Activated naive CD8-positive, alpha-beta T cell (primary cell): ENCODE data around the gene DCDC2B.
A peak's percentile ranks its signal among the peaks of the same experiment; 100 is the strongest.
"Not testable (repeated sequence)": the region's sequence is repeated elsewhere in the genome, so short reads cannot be mapped to it uniquely, and the experiment has no call there.

ENCODE experiments used
- H3K27ac Mint-ChIP-seq: one replicate; pipeline ENCODE4 v1.8.0; 2021; ENCODE audit warnings: mixed read lengths
- H3K27me3 Mint-ChIP-seq: one replicate; pipeline ENCODE4 v1.8.0; 2021; ENCODE audit warnings: mixed read lengths
- H3K36me3 Mint-ChIP-seq: one replicate; pipeline ENCODE4 v1.8.0; 2021; ENCODE audit warnings: mixed read lengths
- H3K4me1 Mint-ChIP-seq: one replicate; pipeline ENCODE4 v1.8.0; 2021; ENCODE audit warnings: low read depth, mixed read lengths
- H3K4me3 Mint-ChIP-seq: one replicate; pipeline ENCODE4 v1.8.0; 2021; ENCODE audit warnings: mild to moderate bottlenecking, mixed read lengths
- H3K9me3 Mint-ChIP-seq: one replicate; pipeline ENCODE4 v1.8.0; 2021; ENCODE audit warnings: low read depth, mixed read lengths

Gene DCDC2B

GRCh38 chr1:32250893-32251716 is 42.2 kb downstream of the DCDC2B start, which contains the start of gene LCK:
Gene LCK (plus strand): TSS chr1:32251265. CDS start chr1:32274330, 23,065 bp downstream.
- Mint-ChIP-seq H3K4me1 (peaks cover 72% of the 10 kb centered on the region), H3K9me3 (no peaks in the 10 kb centered on the region), H3K27ac (peak within 1 kb of the TSS; percentile 99), H3K36me3 (peaks cover 2% of the 10 kb centered on the region), H3K4me3 (peak within 1 kb of the TSS; percentile 100), H3K27me3 (no peaks in the 10 kb centered on the region)

- Mint-ChIP-seq H3K4me1 (peaks cover 65% of the 10 kb centered on the region), H3K27me3 (no peaks in the 10 kb centered on the region), H3K4me3 (peak overlapping the region; percentile 81), H3K9me3 (no peaks in the 10 kb centered on the region), H3K36me3 (peaks cover 6% of the 10 kb centered on the region), H3K27ac (peak overlapping the region; percentile 79)
These were observed 46.5 kb downstream of the DCDC2B start for GRCh38 chr1:32255072-32256071.

GRCh38 chr1:32256473-32257226 is 47.8 kb downstream of the DCDC2B start:
- Mint-ChIP-seq H3K36me3 (peaks cover 7% of the 10 kb centered on the region), H3K4me1 (peaks cover 62% of the 10 kb centered on the region), H3K4me3 (peak overlapping the region; percentile 84), H3K9me3 (no peaks in the 10 kb centered on the region), H3K27ac (peak overlapping the region; percentile 94), H3K27me3 (no peaks in the 10 kb centered on the region)

- Mint-ChIP-seq H3K27me3 (no peaks in the 10 kb centered on the region), H3K27ac (peak overlapping the region; percentile 94), H3K4me1 (peaks cover 58% of the 10 kb centered on the region), H3K36me3 (peaks cover 5% of the 10 kb centered on the region), H3K9me3 (no peaks in the 10 kb centered on the region), H3K4me3 (peak overlapping the region; percentile 84)
These were observed 48.3 kb downstream of the DCDC2B start for GRCh38 chr1:32257227-32257508.

- H3K36me3 Mint-ChIP-seq, H3K27me3 Mint-ChIP-seq, H3K9me3 Mint-ChIP-seq, H3K4me3 Mint-ChIP-seq: not testable (repeated sequence)
- Mint-ChIP-seq H3K27ac (peak overlapping the region; percentile 91), H3K4me1 (peaks cover 54% of the 10 kb centered on the region)
These were observed 54.3 kb downstream of the DCDC2B start for GRCh38 chr1:32263236-32263593.

- H3K27me3 Mint-ChIP-seq = no peaks in the 10 kb centered on the region
- peaks cover 53% of the 10 kb centered on the region for H3K4me1 Mint-ChIP-seq
- H3K9me3 Mint-ChIP-seq = no peaks in the 10 kb centered on the region
- peaks cover 8% of the 10 kb centered on the region for H3K36me3 Mint-ChIP-seq
- H3K4me3 Mint-ChIP-seq = peak overlapping the region; percentile 67
- peak overlapping the region; percentile 91 for H3K27ac Mint-ChIP-seq
These were observed 54.9 kb downstream of the DCDC2B start for GRCh38 chr1:32263744-32264143.
